SIG-M5 treated with dmso at 0.1 percent for 504 hours (cell line): ENCODE results near the gene RAB44.
A peak's percentile ranks its signal among the peaks of the same experiment; 100 is the strongest.
"Not testable (repeated sequence)": the region's sequence is repeated elsewhere in the genome, so short reads cannot be mapped to it uniquely, and the experiment has no call there.

Source experiments
- DNase-seq: peaks from one replicate; lab custom pipeline; 2025; ENCODE audit not compliant: unreplicated experiment; lab: John Stamatoyannopoulos, UW

Gene RAB44

GRCh38 chr6:36697481-36697903 is at the start of gene RAB44:
TSS of gene RAB44 (plus strand) at chr6:36697826. CDS start at chr6:36704236, 6,410 bp downstream.
- peak; percentile 92 for DNase-seq

GRCh38 chr6:36649086-36649485 is 48.5 kb upstream of the RAB44 start:
- DNase-seq = no peak

- DNase-seq = peak; percentile 16
Observed at GRCh38 chr6:36649701-36650484, 47.7 kb upstream of the RAB44 start.

GRCh38 chr6:36650848-36651478 is 46.7 kb upstream of the RAB44 start:
- DNase-seq = peak; percentile 92

GRCh38 chr6:36651659-36652379 is 45.8 kb upstream of the RAB44 start:
- DNase-seq = no peak

DNA sequence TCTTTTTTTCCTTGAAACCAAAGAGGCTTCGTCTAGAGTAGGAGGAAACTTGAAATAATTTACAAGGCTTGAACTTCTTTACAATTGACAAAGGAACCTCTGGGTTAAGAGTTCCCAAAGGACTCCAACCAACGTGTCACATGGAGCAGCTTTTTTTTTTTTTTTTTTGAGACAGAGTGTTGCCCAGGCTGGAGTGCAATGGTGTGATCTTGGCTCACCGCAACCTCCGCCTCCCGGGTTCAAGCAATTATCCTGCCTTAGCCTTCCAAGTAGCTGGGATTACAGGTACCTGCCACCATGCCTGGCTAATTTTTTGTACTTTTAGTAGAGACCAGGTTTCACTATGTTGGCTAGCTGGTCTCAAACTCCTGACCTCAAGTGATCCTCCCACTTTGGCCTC is 43.2 kb upstream of the RAB44 start:
- not testable (repeated sequence) for DNase-seq

DNA sequence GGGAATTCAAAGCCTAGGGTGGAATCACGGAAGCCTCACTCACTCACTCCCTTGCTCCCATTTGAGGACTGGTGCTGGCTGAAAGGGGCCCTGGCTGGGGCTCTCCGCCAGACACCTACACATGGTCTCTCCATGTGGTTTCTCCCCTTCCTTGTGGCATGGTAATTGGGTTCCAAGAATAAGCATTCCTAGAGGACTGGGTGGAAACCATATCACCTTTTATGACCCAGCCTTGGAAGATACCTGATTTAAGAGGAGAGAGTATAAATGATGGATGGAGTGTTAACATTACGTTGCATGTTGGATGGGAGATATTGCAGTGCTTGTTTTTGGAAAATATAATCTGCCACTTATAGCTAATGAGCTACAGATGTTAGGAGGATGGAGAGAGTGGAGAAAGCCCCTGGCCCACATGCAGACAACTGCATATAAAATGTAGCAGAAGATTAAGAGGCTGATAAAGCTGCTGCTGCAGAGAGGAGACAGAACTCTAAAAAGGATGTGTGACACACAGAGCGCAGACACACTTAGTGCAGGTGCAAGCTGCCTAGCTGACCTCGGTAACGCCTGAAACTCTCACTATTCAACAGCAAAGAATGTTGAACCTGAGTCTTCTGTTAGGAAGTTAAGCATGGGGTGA is 42.4 kb upstream of the RAB44 start:
- DNase-seq = no peak

DNA sequence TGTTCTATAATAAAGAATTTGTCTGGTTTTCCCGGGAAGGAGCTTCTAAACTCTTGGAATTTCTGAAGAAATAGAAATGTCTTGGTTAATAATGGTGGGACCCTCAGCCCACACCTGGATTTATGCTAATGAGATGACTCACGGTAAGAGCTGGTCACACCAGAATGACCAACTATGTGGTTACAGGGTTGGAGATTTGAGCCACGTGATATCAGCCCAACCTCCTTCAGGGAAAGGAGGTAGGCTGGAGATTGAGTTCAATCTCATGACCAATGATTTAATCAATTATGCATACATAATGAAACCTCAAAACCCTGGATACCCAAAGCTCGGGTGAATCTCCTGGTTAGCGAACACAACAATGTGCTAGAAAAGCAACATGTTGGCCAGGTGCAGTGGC is 41.2 kb upstream of the RAB44 start:
- no peak for DNase-seq

DNA sequence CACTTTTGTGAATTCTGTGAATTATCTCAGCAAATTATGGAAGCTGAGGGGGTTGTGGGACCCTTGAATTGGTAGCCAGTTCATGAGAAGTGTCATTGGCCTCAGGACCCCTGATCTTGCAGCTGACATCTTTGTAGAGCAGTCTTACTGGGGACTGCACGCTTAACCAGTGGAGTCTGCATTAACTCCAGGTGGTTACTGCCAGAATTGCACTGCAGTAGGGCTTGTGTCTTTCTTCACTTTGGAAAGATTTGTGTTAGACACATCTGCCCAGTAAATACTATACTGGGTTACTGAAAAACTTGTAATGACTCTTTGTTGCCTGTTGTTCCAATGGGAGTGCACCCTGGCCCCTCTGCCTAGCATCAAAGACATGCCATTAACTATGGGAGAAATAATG is 40.4 kb upstream of the RAB44 start:
- DNase-seq = no peak

- DNase-seq = no peak
Observed at GRCh38 chr6:36657942-36658544, 39.6 kb upstream of the RAB44 start.

DNA sequence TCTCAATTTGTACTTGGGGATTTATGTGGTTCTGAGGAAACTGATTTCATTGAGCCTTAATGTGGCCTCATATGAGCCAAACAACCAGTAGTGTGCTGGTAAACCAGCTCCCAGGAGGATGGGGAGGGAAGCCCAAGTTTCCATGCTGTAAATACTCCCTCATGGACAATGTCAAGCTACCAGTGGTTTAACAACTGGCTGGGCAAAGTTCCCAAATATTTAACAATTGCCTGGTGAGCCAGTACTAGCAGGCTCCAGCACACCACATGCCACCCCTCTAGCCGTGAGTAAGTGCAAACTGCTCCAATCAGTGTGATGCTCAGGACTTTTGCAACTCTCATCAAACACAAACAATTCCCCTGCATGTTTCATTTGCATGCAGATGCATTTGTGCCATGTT is 38.4 kb upstream of the RAB44 start:
- DNase-seq = no peak

GRCh38 chr6:36660771-36661471 is 36.7 kb upstream of the RAB44 start:
- DNase-seq = no peak

DNA sequence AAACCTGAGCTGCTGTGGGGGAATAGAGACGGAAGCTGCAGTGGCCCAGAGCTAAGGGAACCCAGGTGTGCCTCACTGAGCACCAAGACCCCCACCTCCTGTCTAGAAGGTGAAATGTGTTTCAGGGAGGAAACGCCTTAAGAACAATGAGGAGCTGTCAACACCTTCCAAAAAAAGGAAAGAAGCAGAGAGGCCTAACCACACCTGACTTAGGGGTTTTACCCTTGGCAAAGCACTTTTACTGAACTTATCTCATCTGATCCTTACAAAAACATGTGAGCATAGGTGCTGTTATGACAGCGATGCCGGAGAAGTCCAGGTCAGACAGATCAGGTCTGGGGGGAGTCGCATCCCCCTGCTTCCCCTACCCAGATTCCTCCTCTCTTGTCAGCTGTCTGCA is 35.2 kb upstream of the RAB44 start:
- DNase-seq = no peak

DNA sequence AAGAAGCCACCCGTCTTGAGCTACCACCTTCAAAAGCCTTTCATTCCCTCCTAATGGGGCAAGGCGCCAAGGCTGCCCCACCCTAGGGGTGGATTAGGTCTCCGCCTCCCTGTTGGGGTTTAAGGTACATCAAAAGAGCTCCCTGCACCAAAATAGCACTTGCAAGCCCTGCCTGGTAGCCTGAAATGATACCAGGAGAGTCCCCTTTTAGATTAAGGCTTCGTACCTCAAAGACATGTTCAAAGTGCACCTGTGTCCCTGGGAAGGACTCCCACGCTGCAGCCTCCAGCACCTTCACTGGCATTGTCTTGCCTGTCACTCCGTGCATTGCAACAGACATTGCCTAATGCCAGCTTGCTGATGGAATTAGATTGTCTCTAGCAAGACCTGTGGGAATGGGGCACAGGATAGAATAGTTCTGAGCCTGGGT is 34.8 kb upstream of the RAB44 start:
- no peak for DNase-seq

DNA sequence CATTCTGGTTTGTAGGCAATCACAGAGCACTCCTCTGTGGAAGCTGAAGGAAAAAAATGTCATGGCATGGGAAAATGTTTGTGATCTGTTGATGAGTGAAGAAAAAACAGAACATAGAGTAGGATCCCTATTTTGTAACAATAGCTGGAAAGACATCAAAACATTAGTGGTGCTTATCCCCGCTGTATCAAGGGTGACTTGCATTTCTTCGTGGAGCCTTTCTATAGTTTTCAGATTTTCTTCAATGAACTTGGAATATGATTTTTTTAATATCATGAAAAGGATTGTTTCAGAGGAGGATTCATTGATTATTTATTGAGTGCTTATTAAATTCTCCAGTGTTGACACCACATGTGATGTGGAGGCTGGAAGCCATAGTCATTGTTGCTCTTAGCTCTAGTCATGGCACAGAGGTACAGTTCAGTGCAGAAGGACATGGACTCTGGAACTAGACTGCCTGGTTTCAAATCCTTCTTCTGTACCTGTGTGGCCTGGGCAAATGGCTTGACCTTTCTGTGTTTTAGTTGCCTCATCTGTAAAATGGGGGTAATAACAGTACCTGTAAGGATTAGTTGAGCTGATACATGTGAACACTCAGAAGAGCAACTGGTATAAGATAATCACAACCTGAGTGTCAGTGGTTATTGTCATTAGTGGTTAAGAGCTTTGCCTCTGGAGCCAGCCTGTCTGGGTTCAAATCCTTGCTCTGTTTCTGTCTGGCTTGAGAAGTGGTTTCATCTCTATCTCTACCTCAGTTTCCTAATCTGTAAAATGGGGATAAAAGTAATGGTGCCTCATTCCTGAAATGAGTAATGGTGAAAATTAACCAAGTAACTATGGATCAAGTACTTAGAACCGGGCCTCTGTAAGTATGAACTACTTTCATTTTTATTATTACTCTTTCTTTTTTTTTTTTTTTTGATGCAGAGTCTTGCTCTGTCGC is 33.9 kb upstream of the RAB44 start:
- no peak for DNase-seq

GRCh38 chr6:36665180-36665579 is 32.4 kb upstream of the RAB44 start:
- no peak for DNase-seq

DNA sequence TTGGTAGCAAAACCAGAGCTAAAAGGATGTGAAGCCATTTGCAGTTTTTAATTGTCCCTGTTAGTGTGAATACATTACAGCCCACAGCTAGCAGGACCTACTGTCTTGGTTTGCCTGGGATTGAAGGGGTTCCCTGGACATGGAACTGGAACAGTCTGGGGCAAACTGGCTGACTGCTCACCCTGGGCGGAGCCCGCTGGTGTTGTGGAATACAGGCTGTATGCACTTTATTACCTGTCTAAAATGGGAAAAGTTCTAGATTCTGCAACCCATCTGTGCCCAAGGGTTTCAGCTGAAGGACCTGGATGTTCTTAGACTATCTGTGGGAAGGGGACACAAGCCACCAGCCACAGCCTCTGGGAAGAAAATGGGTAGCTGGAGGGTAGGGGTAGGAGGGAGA is 31.3 kb upstream of the RAB44 start:
- no peak for DNase-seq

GRCh38 chr6:36666826-36667591 is 30.6 kb upstream of the RAB44 start:
- DNase-seq = peak; percentile 85

- DNase-seq = no peak
Observed at GRCh38 chr6:36668591-36668990, 29.0 kb upstream of the RAB44 start.
